Lung (tissue), 12 donors: Measurements from ENCODE around the gene RTEL1. TPM values are rescaled to one million over a fixed set of nuclear protein-coding genes. Genes with fewer than 3 reads are reported as not detected.

Experiments used
- ATAC-seq: fragments of 200-7000 bp; cut with Tn5 transposase; one replicate; pipeline ENCODE4 v1.9.1; 2020; ENCODE audit warnings: moderate number of reproducible peaks; ENCODE audit not compliant: insufficient read depth, low FRiP score
- DNase-seq, 3 donors: peaks; one replicate each; pipeline ENCODE4 v3.0.0-alpha.2; 2013 to 2017
- H3K27ac ChIP-seq, 2 donors: one replicate each; pipeline ENCODE4 v1.5.1; 2013; ENCODE audit warnings: mild to moderate bottlenecking in 2 of 2, moderate library complexity in 2 of 2, control low read depth in 1 of 2, inconsistent platforms in 1 of 2, low read depth in 1 of 2, low read length in 1 of 2
- H3K27me3 ChIP-seq, 3 donors: one replicate each; pipeline ENCODE4 v1.5.1; 2013; ENCODE audit warnings: low read length in 2 of 3; ENCODE audit not compliant: control insufficient read depth in 3 of 3, insufficient read depth in 3 of 3
- H3K36me3 ChIP-seq, 4 donors: one replicate each; pipeline ENCODE4 v1.5.1; 2013; ENCODE audit warnings: low read length in 4 of 4, mild to moderate bottlenecking in 1 of 4, moderate library complexity in 1 of 4; ENCODE audit not compliant: control insufficient read depth in 4 of 4, insufficient read depth in 4 of 4
- H3K4me1 ChIP-seq, 5 donors: one replicate each; pipeline ENCODE4 v1.5.1; 2013; ENCODE audit warnings: low read length in 5 of 5, mild to moderate bottlenecking in 2 of 5, moderate library complexity in 1 of 5; ENCODE audit not compliant: control insufficient read depth in 5 of 5, insufficient read depth in 5 of 5
- H3K4me3 ChIP-seq: one replicate; pipeline ENCODE4 v1.5.1; 2013; ENCODE audit warnings: mild to moderate bottlenecking, control low read depth, moderate library complexity
- H3K9ac ChIP-seq, 2 donors: one replicate each; pipeline ENCODE4 v1.5.1; 2013; ENCODE audit warnings: low read length in 2 of 2, control low read depth in 1 of 2; ENCODE audit not compliant: insufficient read depth in 1 of 2
- H3K9me3 ChIP-seq, 4 donors: one replicate each; pipeline ENCODE4 v1.5.1; 2013; ENCODE audit warnings: low read length in 3 of 4, mild to moderate bottlenecking in 1 of 4, moderate library complexity in 1 of 4; ENCODE audit not compliant: control insufficient read depth in 4 of 4, insufficient read depth in 3 of 4
- WGBS, 2 donors: extraction: QIAGEN DNeasy Blood & Tissue Kit; methylation state at CpG; one replicate each; pipeline ENCODE4 v1.1.7; 2013; 5-methylcytosine and 5-hydroxymethylcytosine counted together
- polyA plus RNA-seq, 2 donors: library from polyadenylated mRNA; stranded (reverse); fragments of 200-250 nt; gene quantifications; one replicate each; pipeline ENCODE4 v1.2.1, GENCODE V29; 2013
- total RNA-seq, 2 donors: library from RNA; depleted of rRNA in 1 of 2; stranded (reverse); fragments of >200 nt in 1 of 2; gene quantifications; one replicate each; pipeline ENCODE4 v1.2.1, GENCODE V29; 2014 to 2021
- TF ChIP-seq, protein P1 (sequence below): IDR thresholded peaks from 2 replicates; pipeline ENCODE4 v1.5.1; 2012; ENCODE audit warnings: mild to moderate bottlenecking; ENCODE audit errors: control extremely low read depth, extremely low read depth
- donor health status: control.
- donor health status: control.
- donor health status: Bipolar disorder and iron deficiency.
- donor health status: healthy.
- donor health status: DM: yes; HTN: yes; CAD: no.

Gene RTEL1
- total and polyA plus RNA-seq, 4 donors: 12.4 to 45.8 (median 17.7) TPM

DNA sequence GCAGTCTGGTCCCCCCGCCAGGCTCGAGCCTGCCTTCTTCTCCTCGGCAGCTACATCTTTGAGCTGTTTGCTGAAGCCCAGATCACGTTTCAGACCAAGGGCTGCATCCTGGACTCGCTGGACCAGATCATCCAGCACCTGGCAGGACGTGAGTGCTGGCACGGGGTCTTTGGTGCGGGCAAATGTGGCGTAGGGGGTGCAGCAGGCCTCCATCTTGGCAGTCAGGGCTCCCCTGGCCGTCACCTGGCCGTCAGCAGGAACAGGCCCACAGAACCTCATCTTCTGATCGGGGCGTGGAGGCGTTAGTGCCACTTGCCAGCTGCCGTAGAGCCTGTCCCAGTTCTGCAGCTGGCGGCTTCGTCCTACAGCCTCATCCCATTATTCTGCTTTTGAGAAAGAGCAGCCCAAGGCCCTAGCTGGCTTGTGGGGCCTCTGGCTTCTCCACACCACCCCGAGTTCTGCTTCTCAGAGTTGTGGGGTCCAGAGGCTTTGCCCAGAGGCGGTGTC lies 21.7 kb downstream of the RTEL1 start:
- no peak overlapping the region for H3K4me3 ChIP-seq
- H3K27ac ChIP-seq: no peak overlapping the region
- peaks cover 0 to 40% (median 11%) of the 10 kb centered on the region in 4 donors for H3K36me3 ChIP-seq
- no peak overlapping the region for H3K9ac ChIP-seq
- DNase-seq (no peak), ATAC-seq (no peak)
- 94 to 95% methylated on average over 19 of the region's 19 CpGs for WGBS, 2 donors
- no peaks in the 10 kb centered on the region for H3K9me3 ChIP-seq
- peaks cover 0 to 11% (median 0%) of the 10 kb centered on the region in 5 donors for H3K4me1 ChIP-seq
- no peaks in the 10 kb centered on the region for H3K27me3 ChIP-seq
- TF ChIP-seq, protein P1, sequence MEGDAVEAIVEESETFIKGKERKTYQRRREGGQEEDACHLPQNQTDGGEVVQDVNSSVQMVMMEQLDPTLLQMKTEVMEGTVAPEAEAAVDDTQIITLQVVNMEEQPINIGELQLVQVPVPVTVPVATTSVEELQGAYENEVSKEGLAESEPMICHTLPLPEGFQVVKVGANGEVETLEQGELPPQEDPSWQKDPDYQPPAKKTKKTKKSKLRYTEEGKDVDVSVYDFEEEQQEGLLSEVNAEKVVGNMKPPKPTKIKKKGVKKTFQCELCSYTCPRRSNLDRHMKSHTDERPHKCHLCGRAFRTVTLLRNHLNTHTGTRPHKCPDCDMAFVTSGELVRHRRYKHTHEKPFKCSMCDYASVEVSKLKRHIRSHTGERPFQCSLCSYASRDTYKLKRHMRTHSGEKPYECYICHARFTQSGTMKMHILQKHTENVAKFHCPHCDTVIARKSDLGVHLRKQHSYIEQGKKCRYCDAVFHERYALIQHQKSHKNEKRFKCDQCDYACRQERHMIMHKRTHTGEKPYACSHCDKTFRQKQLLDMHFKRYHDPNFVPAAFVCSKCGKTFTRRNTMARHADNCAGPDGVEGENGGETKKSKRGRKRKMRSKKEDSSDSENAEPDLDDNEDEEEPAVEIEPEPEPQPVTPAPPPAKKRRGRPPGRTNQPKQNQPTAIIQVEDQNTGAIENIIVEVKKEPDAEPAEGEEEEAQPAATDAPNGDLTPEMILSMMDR: no peak

DNA sequence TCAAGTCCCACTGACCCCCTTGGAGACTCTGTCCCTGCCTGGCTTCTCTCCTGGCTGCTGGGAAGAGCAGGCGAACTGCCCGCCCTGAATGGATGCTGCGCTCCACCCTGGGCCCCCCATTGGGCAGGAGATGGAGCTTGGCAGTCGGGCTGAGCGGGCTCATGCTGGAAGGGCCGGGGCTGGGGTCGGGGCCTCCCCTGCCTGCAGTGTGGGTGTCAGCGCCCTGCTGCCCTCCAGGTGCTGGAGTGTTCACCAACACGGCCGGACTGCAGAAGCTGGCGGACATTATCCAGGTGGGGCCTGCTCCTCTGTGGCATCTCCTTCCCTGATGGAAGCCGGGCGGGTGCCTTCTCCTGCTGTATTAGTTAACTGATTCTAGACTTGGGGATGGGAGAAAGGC lies 22.3 kb downstream of the RTEL1 start:
- H3K36me3 ChIP-seq: peaks cover 0 to 37% (median 10%) of the 10 kb centered on the region in 4 donors
- WGBS, 2 donors: 95 to 97% methylated on average over 13 of the region's 13 CpGs

DNA sequence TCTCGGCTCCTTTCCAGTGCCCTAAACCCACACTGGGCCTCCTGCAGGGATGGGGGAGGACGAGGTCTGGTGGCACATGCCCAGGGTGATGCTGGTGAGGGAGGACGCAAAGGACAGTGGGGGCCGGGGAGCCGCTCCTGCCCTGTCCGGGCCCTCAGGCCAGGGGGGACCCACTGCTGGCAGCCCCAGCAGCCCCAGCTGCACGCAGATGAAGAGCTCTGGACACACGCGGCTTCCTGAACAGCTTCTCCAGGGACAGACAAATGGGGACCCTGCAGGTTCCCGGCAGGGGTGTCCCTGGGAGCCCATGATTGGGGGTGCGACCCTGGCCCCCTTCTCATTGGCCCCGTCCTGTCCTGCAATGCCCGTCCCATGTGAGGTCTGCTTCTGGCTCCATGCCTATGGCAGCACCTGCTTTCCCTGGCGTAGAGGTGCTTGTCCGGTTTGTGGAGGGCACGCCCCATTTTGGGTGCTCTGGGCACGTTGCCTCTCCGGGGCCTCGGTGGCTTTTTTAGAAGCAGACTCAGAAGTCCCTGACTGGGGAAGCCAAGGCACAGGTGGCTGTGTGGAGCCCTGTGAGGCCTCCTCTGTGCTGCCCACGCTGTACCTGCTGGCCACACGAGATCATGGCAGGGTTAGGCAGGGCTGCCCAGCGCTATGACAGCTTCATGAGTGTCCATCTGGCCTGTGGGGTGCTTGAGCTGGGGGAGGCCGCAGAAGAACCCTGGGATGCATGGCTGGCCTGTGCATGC lies 22.9 kb downstream of the RTEL1 start:
- no peak for DNase-seq
- Histone ChIP-seq H3K27ac (peak overlapping the region in 1 of 2 donors; percentile 85), H3K9me3 (no peaks in the 10 kb centered on the region), H3K4me3 (no peak overlapping the region), H3K36me3 (peaks cover 0 to 31% (median 10%) of the 10 kb centered on the region in 4 donors), H3K4me1 (peaks cover 0 to 22% (median 0%) of the 10 kb centered on the region in 5 donors), H3K9ac (no peak overlapping the region), H3K27me3 (no peaks in the 10 kb centered on the region)
- 94 to 95% methylated on average over 23 of the region's 23 CpGs for WGBS, 2 donors
- TF ChIP-seq, protein P1: no peak
- no peak for ATAC-seq

More for the DNA sequence above, 22.3 kb downstream of the RTEL1 start:
- DNase-seq: no peak
- Histone ChIP-seq H3K27ac (no peak overlapping the region), H3K4me1 (peaks cover 0 to 16% (median 0%) of the 10 kb centered on the region in 5 donors), H3K27me3 (no peaks in the 10 kb centered on the region), H3K4me3 (no peak overlapping the region), H3K9me3 (no peaks in the 10 kb centered on the region), H3K9ac (no peak overlapping the region)
- TF ChIP-seq, protein P1: no peak
- ATAC-seq: no peak
